ENCODE measurements around the gene TPX2. TPM values are rescaled to one million over a fixed set of nuclear protein-coding genes. Genes with fewer than 3 reads are reported as not detected.

Gene TPX2
- total RNA-seq, 4 donors from 2014 or later = 4.4 to 26.4 (median 9.3) TPM

- DNase-seq = no peak
- Histone ChIP-seq H3K36me3 (no peaks in the 10 kb centered on the region), H3K27me3 (no peaks in the 10 kb centered on the region), H3K4me3 (no peak overlapping the region), H3K9me3 (no peaks in the 10 kb centered on the region), H3K27ac (no peak overlapping the region), H3K4me1 (no peaks in the 10 kb centered on the region)
- TF ChIP-seq POLR2A (IDR thresholded peaks at IDR 0.05) (no peak), CTCF (IDR thresholded peaks at IDR 0.05) (no peak)
Observed at GRCh38 chr20:31764641-31765305, 25.7 kb downstream of the TPX2 start.

DNA sequence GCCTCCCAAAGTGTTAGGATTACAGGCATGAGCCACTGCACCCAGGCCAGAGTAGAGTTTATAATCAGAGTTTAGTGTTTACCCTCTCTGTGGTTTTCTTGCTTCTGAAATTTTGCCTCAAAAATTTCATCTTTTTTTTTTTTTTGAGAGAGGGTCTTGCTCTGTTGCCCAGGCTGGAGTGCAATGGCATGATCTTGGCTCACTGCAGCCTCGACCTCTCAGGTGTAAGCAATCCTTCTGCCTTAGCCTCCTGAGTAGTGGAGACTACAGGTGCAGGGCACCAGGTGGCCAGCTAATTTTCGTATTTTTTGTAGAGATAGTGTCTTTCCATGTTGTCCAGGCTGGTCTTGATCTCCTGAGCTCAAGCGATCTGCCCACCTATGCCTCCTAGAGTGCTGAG, 28.7 kb downstream of the TPX2 start:
- Histone ChIP-seq H3K36me3 (no peaks in the 10 kb centered on the region), H3K4me3 (no peak overlapping the region), H3K4me1 (no peaks in the 10 kb centered on the region), H3K27me3 (no peaks in the 10 kb centered on the region), H3K27ac (no peak overlapping the region), H3K9me3 (peaks cover 0 to 3% (median 0%) of the 10 kb centered on the region in 4 donors)
- TF ChIP-seq POLR2A (IDR thresholded peaks at IDR 0.05) (no peak), CTCF (IDR thresholded peaks at IDR 0.05) (no peak)
- DNase-seq = no peak

DNA sequence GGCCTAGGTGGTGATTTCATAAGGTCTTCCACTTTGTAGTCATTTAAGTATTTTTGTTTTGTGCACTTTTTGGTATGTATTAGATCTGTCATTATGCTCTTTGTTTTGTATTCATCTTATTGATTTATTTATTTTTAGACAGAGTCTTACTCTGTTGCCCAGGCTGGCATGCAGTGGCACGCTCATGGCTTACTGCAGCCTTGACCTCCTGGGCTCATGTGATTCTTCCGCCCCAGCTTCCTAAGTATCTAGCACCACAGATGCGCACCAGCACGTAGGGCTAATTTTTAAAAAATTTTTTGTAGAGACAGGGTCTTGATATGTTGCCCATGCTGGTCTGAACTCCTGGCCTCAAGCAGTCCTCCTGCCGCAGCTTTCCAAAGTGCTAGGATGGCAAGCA, 30.6 kb downstream of the TPX2 start:
- DNase-seq = no peak
- no peaks in the 10 kb centered on the region for H3K36me3 ChIP-seq
- H3K27me3 ChIP-seq = no peaks in the 10 kb centered on the region
- H3K9me3 ChIP-seq = peaks cover 0 to 3% (median 0%) of the 10 kb centered on the region in 4 donors
- H3K4me1 ChIP-seq = no peaks in the 10 kb centered on the region
- H3K27ac ChIP-seq = no peak overlapping the region
- TF ChIP-seq CTCF (IDR thresholded peaks at IDR 0.05) = no peak
- TF ChIP-seq POLR2A (IDR thresholded peaks at IDR 0.05) = no peak
- H3K4me3 ChIP-seq = no peak overlapping the region

DNA sequence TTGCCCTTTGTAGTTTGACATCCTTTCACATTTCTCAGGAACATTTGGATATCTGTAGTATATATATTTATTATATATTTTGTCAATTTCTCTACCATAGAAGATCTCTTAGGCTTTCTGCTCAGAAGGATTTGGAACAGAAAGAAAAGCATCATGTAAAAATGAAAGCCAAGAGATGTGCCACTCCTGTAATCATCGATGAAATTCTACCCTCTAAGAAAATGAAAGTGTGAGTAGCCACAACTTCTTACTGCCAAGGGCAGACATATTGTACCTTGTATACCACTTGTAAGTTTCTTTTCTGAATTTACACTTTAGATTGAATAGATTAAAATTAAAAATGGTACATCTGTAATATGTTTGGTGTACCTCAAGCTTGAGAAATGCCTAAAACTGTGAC, 31.2 kb downstream of the TPX2 start:
- TF ChIP-seq CTCF (IDR thresholded peaks at IDR 0.05) = no peak
- TF ChIP-seq POLR2A (IDR thresholded peaks at IDR 0.05) = no peak
- peaks cover 0 to 3% (median 0%) of the 10 kb centered on the region in 4 donors for H3K9me3 ChIP-seq
- H3K27ac ChIP-seq = no peak overlapping the region
- no peaks in the 10 kb centered on the region for H3K27me3 ChIP-seq
- H3K4me1 ChIP-seq = no peaks in the 10 kb centered on the region
- no peaks in the 10 kb centered on the region for H3K36me3 ChIP-seq
- no peak overlapping the region for H3K4me3 ChIP-seq
- DNase-seq = no peak

- Histone ChIP-seq H3K9me3 (peaks cover 0 to 3% (median 0%) of the 10 kb centered on the region in 4 donors), H3K4me1 (no peaks in the 10 kb centered on the region), H3K36me3 (no peaks in the 10 kb centered on the region), H3K4me3 (no peak overlapping the region), H3K27me3 (no peaks in the 10 kb centered on the region), H3K27ac (no peak overlapping the region)
- no peak for DNase-seq
- TF ChIP-seq POLR2A (IDR thresholded peaks at IDR 0.05) (no peak), CTCF (IDR thresholded peaks at IDR 0.05) (no peak)
Observed at GRCh38 chr20:31774408-31774807, 35.3 kb downstream of the TPX2 start.

All from Peyer's patch (tissue), 4 donors.